ENCODE measurements around the gene ANKRD7. TPM values are rescaled to one million over a fixed set of nuclear protein-coding genes. Genes with fewer than 3 reads are reported as not detected.

ANKRD7 gene
- total RNA-seq, result under 1 TPM in 1 of 3 donors, not detected in 2; 0.34 TPM

GRCh38 chr7:118224521-118224920 lies at the start of gene ANKRD7:
TSS of gene ANKRD7 (plus strand) at chr7:118224704. CDS start at chr7:118224831, 127 bp downstream.
- H3K4me3 Mint-ChIP-seq, result no peak within 1 kb of the TSS
- no peak for DNase-seq
- peaks cover 4% of the 10 kb centered on the region for H3K27me3 Mint-ChIP-seq (ENCODE audit: low read depth)

GRCh38 chr7:118175740-118176139 lies 48.8 kb upstream of the ANKRD7 start:
- Mint-ChIP-seq H3K4me3 (no peak overlapping the region), H3K27me3 (ENCODE audit: low read depth) (peaks cover 17% of the 10 kb centered on the region), H3K4me1 (ENCODE audit: low read depth) (no peaks in the 10 kb centered on the region), H3K9me3 (no peaks in the 10 kb centered on the region), H3K36me3 (ENCODE audit: insufficient read depth) (no peaks in the 10 kb centered on the region)
- DNase-seq (no peak), ATAC-seq (no peak)

More at GRCh38 chr7:118224521-118224920, at the start of gene ANKRD7:
- no peaks in the 10 kb centered on the region for H3K36me3 Mint-ChIP-seq (ENCODE audit: insufficient read depth)
- ATAC-seq, result no peak
- no peaks in the 10 kb centered on the region for H3K9me3 Mint-ChIP-seq
- no peaks in the 10 kb centered on the region for H3K4me1 Mint-ChIP-seq (ENCODE audit: low read depth)

DNA sequence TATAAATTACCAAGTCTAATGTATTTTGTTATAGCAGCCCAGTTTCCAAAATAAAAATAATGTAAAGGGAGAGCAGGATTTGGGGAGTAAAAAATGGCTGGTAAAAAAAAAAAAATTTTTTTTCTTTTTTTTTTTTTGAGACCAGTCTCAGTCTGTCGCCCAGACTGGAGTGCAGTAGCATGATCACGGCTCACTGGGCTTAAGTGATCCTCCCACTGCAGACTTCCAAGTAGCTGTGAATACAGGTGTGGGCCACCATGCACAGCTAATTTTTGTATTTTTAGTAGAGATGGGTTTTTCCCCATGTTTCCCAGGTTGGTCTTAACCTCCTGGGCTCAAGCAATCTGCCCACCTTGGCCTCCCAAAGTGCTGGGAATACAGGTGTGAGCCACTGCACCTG lies 45.3 kb upstream of the ANKRD7 start:
- Mint-ChIP-seq H3K9me3 (no peaks in the 10 kb centered on the region), H3K27me3 (ENCODE audit: low read depth) (peaks cover 6% of the 10 kb centered on the region), H3K4me1 (ENCODE audit: low read depth) (peaks cover 11% of the 10 kb centered on the region), H3K36me3 (ENCODE audit: insufficient read depth) (peaks cover 3% of the 10 kb centered on the region), H3K4me3 (no peak overlapping the region)
- DNase-seq, result no peak
- ATAC-seq, result no peak

GRCh38 chr7:118182593-118183427 lies 41.7 kb upstream of the ANKRD7 start:
- ATAC-seq (no peak), DNase-seq (no peak)
- Mint-ChIP-seq H3K36me3 (ENCODE audit: insufficient read depth) (peaks cover 21% of the 10 kb centered on the region), H3K4me1 (ENCODE audit: low read depth) (peaks cover 37% of the 10 kb centered on the region), H3K27me3 (ENCODE audit: low read depth) (peaks cover under 1% of the 10 kb centered on the region), H3K4me3 (peak overlapping the region; percentile 90), H3K9me3 (no peaks in the 10 kb centered on the region)

DNA sequence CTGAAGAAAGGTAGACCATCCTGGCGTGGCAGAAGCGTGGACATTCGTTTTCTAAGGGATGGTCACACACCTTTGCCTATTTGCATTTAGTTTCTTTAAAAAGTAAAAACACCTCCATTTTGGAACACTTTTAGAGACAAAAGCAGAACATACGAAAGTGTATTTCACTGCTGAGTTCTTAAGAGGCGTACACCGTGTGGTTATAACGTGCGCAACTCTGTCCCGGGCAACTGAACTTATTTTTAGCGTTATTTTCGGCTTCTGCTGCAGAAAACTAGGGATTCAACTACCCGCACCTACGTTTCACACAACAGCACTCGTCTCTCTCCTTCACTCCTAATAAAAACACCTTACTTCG lies 41.1 kb upstream of the ANKRD7 start:
- no peaks in the 10 kb centered on the region for H3K9me3 Mint-ChIP-seq
- peaks cover 27% of the 10 kb centered on the region for H3K36me3 Mint-ChIP-seq (ENCODE audit: insufficient read depth)
- no peak for DNase-seq
- peaks cover 38% of the 10 kb centered on the region for H3K4me1 Mint-ChIP-seq (ENCODE audit: low read depth)
- no peaks in the 10 kb centered on the region for H3K27me3 Mint-ChIP-seq (ENCODE audit: low read depth)
- H3K4me3 Mint-ChIP-seq, result peak overlapping the region; percentile 90
- peak; percentile 3 to 12 for ATAC-seq

DNA sequence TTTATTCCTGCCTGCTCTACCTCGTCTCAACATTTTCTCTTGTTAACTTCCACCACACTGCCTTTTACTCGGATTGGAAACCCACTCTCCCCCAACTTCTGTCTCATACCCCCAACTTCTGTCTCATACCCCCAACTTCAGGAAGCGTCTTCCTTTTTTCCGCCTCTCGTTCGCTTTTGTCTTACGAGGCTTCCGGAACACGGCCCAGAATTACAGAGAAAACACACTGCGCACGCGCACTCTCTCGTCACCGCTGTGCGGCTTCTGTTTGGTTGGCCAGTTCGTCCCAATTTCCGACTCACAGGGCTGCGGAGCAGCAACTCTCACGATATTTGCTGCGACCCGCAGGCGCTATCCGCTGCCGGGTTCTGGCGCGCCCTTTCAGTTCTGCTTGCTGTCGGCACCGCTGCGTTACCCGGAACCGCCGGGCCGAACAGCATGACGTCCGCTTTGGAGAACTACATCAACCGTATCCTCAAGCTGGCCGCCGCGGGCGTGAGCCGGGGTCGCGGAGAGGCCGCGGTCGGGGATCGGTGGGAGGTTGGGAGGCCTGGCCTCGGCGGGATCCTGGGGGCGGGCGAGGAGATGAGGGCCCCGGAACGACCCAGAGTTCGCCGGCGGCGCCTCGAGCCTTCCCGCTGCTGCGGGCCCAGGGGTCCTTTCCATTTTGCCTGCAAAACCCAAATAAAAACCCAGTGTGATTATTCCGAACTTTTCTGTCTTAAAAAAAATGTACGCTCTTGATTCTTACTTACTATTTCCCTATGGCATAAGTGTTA lies 40.5 kb upstream of the ANKRD7 start, which contains the start of gene LSM8:
Gene LSM8, plus strand, starts transcription at position 379 of the 779 bp plus-strand sequence. Its CDS starts 60 bp downstream, at position 439.
- peak; percentile 97 for DNase-seq

GRCh38 chr7:118184565-118184940 lies 40.0 kb upstream of the ANKRD7 start:
- Mint-ChIP-seq H3K9me3 (no peaks in the 10 kb centered on the region), H3K27me3 (ENCODE audit: low read depth) (no peaks in the 10 kb centered on the region), H3K4me1 (ENCODE audit: low read depth) (peaks cover 38% of the 10 kb centered on the region), H3K36me3 (ENCODE audit: insufficient read depth) (peaks cover 27% of the 10 kb centered on the region), H3K4me3 (peak overlapping the region; percentile 90)
- DNase-seq (no peak), ATAC-seq (no peak)

More for the DNA sequence above, 40.5 kb upstream of the ANKRD7 start, which contains the start of gene LSM8:
- H3K36me3 Mint-ChIP-seq (ENCODE audit: insufficient read depth), result peaks cover 27% of the 10 kb centered on the region
- peak; percentile 99 for ATAC-seq
- H3K4me3 Mint-ChIP-seq, result peak within 1 kb of the TSS; percentile 90
- no peaks in the 10 kb centered on the region for H3K9me3 Mint-ChIP-seq
- H3K27me3 Mint-ChIP-seq (ENCODE audit: low read depth), result no peaks in the 10 kb centered on the region
- peaks cover 38% of the 10 kb centered on the region for H3K4me1 Mint-ChIP-seq (ENCODE audit: low read depth)

DNA sequence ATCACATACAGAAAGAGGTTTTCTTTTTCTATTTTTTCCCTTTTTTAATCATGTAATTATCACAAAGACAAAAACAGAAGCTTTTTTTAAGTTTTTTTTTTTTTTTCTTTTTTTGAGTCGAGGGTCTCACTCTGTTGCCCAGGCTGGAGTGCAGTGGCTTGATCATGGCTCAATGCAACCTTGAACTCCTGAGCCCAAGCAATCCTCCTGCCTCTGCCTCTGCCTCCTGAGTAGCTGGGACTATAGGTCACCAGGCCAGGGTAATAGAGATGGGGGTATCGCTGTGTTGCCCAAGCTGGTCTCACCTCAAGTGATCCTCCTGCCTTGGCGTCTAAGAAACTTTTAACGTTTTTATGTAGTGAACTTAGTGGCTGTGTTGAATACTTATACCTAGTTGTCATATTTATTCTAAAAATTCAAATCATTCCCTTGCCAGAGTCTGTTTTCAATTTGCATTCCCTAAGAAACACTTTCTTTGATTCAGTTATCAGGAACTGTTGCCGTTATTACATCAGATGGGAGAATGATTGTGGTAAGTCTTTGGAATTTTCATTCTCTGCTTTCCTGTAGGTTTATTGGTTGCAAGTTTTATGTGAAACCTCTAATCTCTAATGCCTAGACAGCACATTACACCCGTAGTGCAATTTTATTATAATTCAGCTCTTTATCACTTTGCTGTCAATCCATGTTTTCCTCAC lies 39.2 kb upstream of the ANKRD7 start:
- H3K36me3 Mint-ChIP-seq (ENCODE audit: insufficient read depth), result peaks cover 27% of the 10 kb centered on the region
- no peaks in the 10 kb centered on the region for H3K9me3 Mint-ChIP-seq
- H3K4me1 Mint-ChIP-seq (ENCODE audit: low read depth), result peaks cover 39% of the 10 kb centered on the region
- ATAC-seq (no peak), DNase-seq (no peak)
- peak overlapping the region; percentile 90 for H3K4me3 Mint-ChIP-seq
- H3K27me3 Mint-ChIP-seq (ENCODE audit: low read depth), result no peaks in the 10 kb centered on the region

GRCh38 chr7:118186501-118186900 lies 38.0 kb upstream of the ANKRD7 start:
- H3K27me3 Mint-ChIP-seq (ENCODE audit: low read depth), result no peaks in the 10 kb centered on the region
- H3K9me3 Mint-ChIP-seq, result no peaks in the 10 kb centered on the region
- H3K36me3 Mint-ChIP-seq (ENCODE audit: insufficient read depth), result peaks cover 27% of the 10 kb centered on the region
- no peak for DNase-seq
- H3K4me1 Mint-ChIP-seq (ENCODE audit: low read depth), result peaks cover 39% of the 10 kb centered on the region
- ATAC-seq, result no peak
- peak overlapping the region; percentile 90 for H3K4me3 Mint-ChIP-seq

DNA sequence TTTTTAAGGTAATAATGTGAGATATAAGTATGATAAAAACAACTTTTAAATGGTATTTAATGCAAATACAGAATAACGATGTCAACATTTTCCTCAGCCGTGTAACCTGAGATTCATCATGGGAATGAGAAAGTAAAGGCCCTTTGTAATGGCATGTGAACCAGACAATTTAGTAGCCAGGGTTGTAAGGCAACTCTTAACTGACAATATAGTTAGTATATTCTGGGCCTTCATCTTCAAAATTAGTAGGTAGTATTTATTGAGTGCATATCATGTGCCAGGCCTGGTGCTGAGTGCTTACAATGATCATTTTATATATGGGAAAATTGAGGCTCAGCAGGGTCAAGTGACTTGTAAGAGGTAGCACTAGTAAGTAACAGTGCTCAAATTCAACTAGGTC lies 29.9 kb upstream of the ANKRD7 start:
- Mint-ChIP-seq H3K27me3 (ENCODE audit: low read depth) (no peaks in the 10 kb centered on the region), H3K36me3 (ENCODE audit: insufficient read depth) (peaks cover 10% of the 10 kb centered on the region), H3K4me1 (ENCODE audit: low read depth) (peaks cover 5% of the 10 kb centered on the region), H3K4me3 (no peak overlapping the region), H3K9me3 (no peaks in the 10 kb centered on the region)
- ATAC-seq, result no peak
- DNase-seq, result no peak

GRCh38 chr7:118195837-118196474 lies 28.5 kb upstream of the ANKRD7 start:
- no peaks in the 10 kb centered on the region for H3K9me3 Mint-ChIP-seq
- H3K4me1 Mint-ChIP-seq (ENCODE audit: low read depth), result peaks cover 4% of the 10 kb centered on the region
- peaks cover 10% of the 10 kb centered on the region for H3K36me3 Mint-ChIP-seq (ENCODE audit: insufficient read depth)
- peak; percentile 67 to 73 for ATAC-seq
- no peaks in the 10 kb centered on the region for H3K27me3 Mint-ChIP-seq (ENCODE audit: low read depth)
- DNase-seq, result peak; percentile 39
- no peak overlapping the region for H3K4me3 Mint-ChIP-seq

DNA sequence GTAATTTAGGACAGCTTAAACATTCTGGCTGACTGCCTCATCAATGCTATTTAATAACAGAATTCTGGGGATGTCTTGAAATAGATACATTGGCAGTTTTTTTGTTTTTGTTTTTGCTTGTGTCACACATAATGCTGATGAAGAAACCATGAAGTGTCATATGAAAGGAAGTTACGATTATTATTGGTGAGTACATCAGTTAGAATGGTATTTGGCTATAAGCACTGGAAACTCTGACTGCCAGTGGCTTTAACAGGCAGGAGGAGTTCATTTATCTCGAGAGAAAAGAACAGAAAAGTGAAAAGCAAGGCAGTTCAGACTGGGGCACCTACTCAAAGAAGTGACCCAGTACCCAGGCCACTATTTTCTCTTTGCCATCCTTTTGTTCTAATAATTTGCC lies 22.4 kb upstream of the ANKRD7 start:
- Mint-ChIP-seq H3K9me3 (no peaks in the 10 kb centered on the region), H3K36me3 (ENCODE audit: insufficient read depth) (peaks cover 2% of the 10 kb centered on the region), H3K27me3 (ENCODE audit: low read depth) (no peaks in the 10 kb centered on the region), H3K4me3 (no peak overlapping the region), H3K4me1 (ENCODE audit: low read depth) (no peaks in the 10 kb centered on the region)
- no peak for DNase-seq
- ATAC-seq, result no peak

GRCh38 chr7:118214051-118214832 lies 10.3 kb upstream of the ANKRD7 start:
- no peaks in the 10 kb centered on the region for H3K9me3 Mint-ChIP-seq
- peak; percentile 97 for ATAC-seq
- peak; percentile 68 for DNase-seq
- no peaks in the 10 kb centered on the region for H3K36me3 Mint-ChIP-seq (ENCODE audit: insufficient read depth)
- H3K4me3 Mint-ChIP-seq, result peak overlapping the region; percentile 78
- H3K27me3 Mint-ChIP-seq (ENCODE audit: low read depth), result peaks cover 27% of the 10 kb centered on the region
- H3K4me1 Mint-ChIP-seq (ENCODE audit: low read depth), result peaks cover 13% of the 10 kb centered on the region

Data from activated T-cell treated with anti-CD3 and anti-CD28 coated beads, Interleukin-2, amount 50 U/mL, for 4 hours (primary cell).